ENCODE measurements around the gene CDC42EP3.

Gene CDC42EP3

DNA sequence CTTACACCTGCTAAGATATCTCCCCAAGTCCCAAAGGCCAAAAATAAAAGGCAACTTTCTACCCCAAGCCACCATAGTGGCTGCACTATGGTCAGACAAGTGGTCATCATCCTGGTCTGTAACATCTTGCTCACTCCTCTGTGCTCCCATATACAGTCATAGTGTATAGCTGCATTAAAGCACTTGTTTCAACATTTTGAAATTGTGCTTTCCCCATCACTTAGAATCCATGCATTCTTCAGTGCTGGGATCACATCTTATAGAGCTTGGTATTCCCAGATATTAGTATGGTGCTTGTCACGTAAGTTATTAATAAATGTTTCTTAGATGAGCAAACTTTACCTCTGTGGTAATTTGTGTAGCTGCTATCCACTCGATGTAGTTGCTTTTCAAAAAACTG lies 40.4 kb upstream of the CDC42EP3 start:
- no peak overlapping the region for H3K4me3 ChIP-seq (ENCODE audit: low read depth, low read length)
- no peak for DNase-seq
- no peaks in the 10 kb centered on the region for H3K36me3 ChIP-seq
- no peaks in the 10 kb centered on the region for H3K9me3 ChIP-seq
- no peaks in the 10 kb centered on the region for H3K4me1 ChIP-seq
- no peaks in the 10 kb centered on the region for H3K27me3 ChIP-seq
- TF ChIP-seq, protein P1, sequence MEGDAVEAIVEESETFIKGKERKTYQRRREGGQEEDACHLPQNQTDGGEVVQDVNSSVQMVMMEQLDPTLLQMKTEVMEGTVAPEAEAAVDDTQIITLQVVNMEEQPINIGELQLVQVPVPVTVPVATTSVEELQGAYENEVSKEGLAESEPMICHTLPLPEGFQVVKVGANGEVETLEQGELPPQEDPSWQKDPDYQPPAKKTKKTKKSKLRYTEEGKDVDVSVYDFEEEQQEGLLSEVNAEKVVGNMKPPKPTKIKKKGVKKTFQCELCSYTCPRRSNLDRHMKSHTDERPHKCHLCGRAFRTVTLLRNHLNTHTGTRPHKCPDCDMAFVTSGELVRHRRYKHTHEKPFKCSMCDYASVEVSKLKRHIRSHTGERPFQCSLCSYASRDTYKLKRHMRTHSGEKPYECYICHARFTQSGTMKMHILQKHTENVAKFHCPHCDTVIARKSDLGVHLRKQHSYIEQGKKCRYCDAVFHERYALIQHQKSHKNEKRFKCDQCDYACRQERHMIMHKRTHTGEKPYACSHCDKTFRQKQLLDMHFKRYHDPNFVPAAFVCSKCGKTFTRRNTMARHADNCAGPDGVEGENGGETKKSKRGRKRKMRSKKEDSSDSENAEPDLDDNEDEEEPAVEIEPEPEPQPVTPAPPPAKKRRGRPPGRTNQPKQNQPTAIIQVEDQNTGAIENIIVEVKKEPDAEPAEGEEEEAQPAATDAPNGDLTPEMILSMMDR (IDR thresholded peaks at IDR 0.05; ENCODE audit: low read depth, low read length): no peak

DNA sequence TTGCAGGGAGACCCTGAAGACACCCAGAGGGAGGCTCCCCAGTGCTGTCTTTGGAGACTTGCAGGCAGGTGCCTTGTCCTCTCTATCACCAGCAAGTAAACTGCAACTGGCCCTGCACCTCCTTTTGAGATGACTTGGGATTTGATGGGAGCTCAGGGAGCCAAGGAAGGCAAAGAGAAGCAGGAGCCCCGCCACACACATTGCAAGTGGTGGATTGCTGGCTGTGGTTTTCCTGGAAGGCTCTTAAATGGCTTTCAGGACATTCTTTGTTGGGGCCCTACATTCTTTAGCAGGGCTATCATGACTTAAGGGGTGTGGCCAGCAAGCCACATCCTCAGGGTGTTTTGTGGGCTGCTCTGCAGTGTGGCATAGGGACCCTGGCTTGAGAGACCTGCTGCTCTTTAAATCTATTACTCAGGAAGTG lies 39.9 kb upstream of the CDC42EP3 start:
- Histone ChIP-seq H3K9me3 (no peaks in the 10 kb centered on the region), H3K27me3 (no peaks in the 10 kb centered on the region), H3K4me3 (ENCODE audit: low read depth, low read length) (no peak overlapping the region), H3K36me3 (no peaks in the 10 kb centered on the region), H3K4me1 (no peaks in the 10 kb centered on the region)
- no peak for DNase-seq
- TF ChIP-seq, protein P1 (IDR thresholded peaks at IDR 0.05; ENCODE audit: low read depth, low read length): no peak

DNA sequence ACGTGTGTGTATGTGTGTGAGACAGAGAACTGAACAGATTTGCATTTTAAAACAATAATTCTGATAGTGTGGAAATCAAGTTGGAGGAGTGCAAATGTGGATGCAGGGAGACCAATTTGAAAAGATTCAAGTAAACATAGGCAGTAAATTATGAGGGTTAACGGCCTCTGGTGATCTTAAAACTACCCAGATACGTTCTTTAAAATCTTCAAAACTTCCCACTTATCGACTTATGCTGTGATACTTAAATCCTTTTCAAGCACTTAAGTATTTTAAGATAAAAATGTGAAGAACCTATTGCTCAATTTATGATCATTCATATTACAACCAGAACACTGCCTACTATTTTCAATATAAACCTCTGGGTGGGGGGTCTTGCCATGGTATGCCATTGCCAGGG lies 37.7 kb upstream of the CDC42EP3 start:
- Histone ChIP-seq H3K36me3 (no peaks in the 10 kb centered on the region), H3K9me3 (no peaks in the 10 kb centered on the region), H3K4me3 (ENCODE audit: low read depth, low read length) (no peak overlapping the region), H3K27me3 (no peaks in the 10 kb centered on the region), H3K4me1 (no peaks in the 10 kb centered on the region)
- DNase-seq: no peak
- TF ChIP-seq, protein P1 (IDR thresholded peaks at IDR 0.05; ENCODE audit: low read depth, low read length): no peak

- no peak for DNase-seq
- Histone ChIP-seq H3K27me3 (no peaks in the 10 kb centered on the region), H3K36me3 (no peaks in the 10 kb centered on the region), H3K4me3 (ENCODE audit: low read depth, low read length) (no peak overlapping the region), H3K4me1 (no peaks in the 10 kb centered on the region), H3K9me3 (no peaks in the 10 kb centered on the region)
- TF ChIP-seq, protein P1 (IDR thresholded peaks at IDR 0.05; ENCODE audit: low read depth, low read length): no peak
Measured at GRCh38 chr2:37708146-37708545, 36.7 kb upstream of the CDC42EP3 start.

GRCh38 chr2:37707393-37707792 lies 36.0 kb upstream of the CDC42EP3 start:
- TF ChIP-seq, protein P1 (IDR thresholded peaks at IDR 0.05; ENCODE audit: low read depth, low read length): no peak
- Histone ChIP-seq H3K4me3 (ENCODE audit: low read depth, low read length) (no peak overlapping the region), H3K36me3 (no peaks in the 10 kb centered on the region), H3K4me1 (no peaks in the 10 kb centered on the region), H3K27me3 (no peaks in the 10 kb centered on the region), H3K9me3 (no peaks in the 10 kb centered on the region)
- no peak for DNase-seq

- H3K36me3 ChIP-seq: no peaks in the 10 kb centered on the region
- no peak overlapping the region for H3K4me3 ChIP-seq (ENCODE audit: low read depth, low read length)
- no peaks in the 10 kb centered on the region for H3K9me3 ChIP-seq
- no peak for DNase-seq
- no peaks in the 10 kb centered on the region for H3K27me3 ChIP-seq
- no peaks in the 10 kb centered on the region for H3K4me1 ChIP-seq
- TF ChIP-seq, protein P1 (IDR thresholded peaks at IDR 0.05; ENCODE audit: low read depth, low read length): no peak
Measured at GRCh38 chr2:37706334-37707183, 35.1 kb upstream of the CDC42EP3 start.

Data from BE2C (cell line).